ENCODE results near the gene STOML1. TPM values are rescaled to one million over a fixed set of nuclear protein-coding genes. Genes with fewer than 3 reads are reported as not detected.

STOML1 gene
- total and polyA plus RNA-seq, 2 experiments from 2014 or later, result 2.3 to 2.4 TPM

- TF ChIP-seq REST (IDR thresholded peaks at IDR 0.05; ENCODE audit: unreplicated experiment), result no peak
Measured at GRCh38 chr15:74040109-74040850, 48.2 kb upstream of the STOML1 start (continued).

GRCh38 chr15:74039656-74040010 lies 47.5 kb upstream of the STOML1 start:
- Histone ChIP-seq H3K4me1 (ENCODE audit: insufficient read depth) (peaks cover 14% of the 10 kb centered on the region), H4K20me1 (replicated peaks; ENCODE audit: insufficient read depth) (no peaks in the 10 kb centered on the region; the same call in 1 of the 2 replicates), H3K9me2 (ENCODE audit: insufficient read depth) (no peaks in the 10 kb centered on the region), H3K27ac (ENCODE audit: low read depth) (no peak overlapping the region), H3K4me3 (no peak overlapping the region), H3F3A (replicated peaks; ENCODE audit: low read depth) (no peaks in the 10 kb centered on the region), H3K79me2 (replicated peaks; ENCODE audit: insufficient read depth) (no peaks in the 10 kb centered on the region), H3K27me3 (ENCODE audit: insufficient read depth) (no peaks in the 10 kb centered on the region), H3K36me3 (ENCODE audit: insufficient read depth) (no peaks in the 10 kb centered on the region), H3K4me2 (no peak overlapping the region), H2AFZ (no peak overlapping the region)
- H3K27me3 Mint-ChIP-seq (ENCODE audit: insufficient read depth, low read depth, poor library complexity), result peaks cover 27% of the 10 kb centered on the region
- H3K27ac Mint-ChIP-seq, result no peak overlapping the region
- no peak overlapping the region for H3K4me3 Mint-ChIP-seq
- ATAC-seq (no peak), DNase-seq (ENCODE audit: low spot score) (no peak)
- H3K4me1 Mint-ChIP-seq, result peaks cover 37% of the 10 kb centered on the region
- H3K36me3 Mint-ChIP-seq (ENCODE audit: low read depth), result no peaks in the 10 kb centered on the region; the same call in 1 of the 3 replicates
- no peaks in the 10 kb centered on the region; the same call in 2 of the 3 replicates for H3K9me3 Mint-ChIP-seq
- TF ChIP-seq STAT1 (IDR thresholded peaks at IDR 0.05; ENCODE audit: unreplicated experiment), result no peak
- no peak for TF ChIP-seq EZH2 (IDR thresholded peaks at IDR 0.05; ENCODE audit: low read depth, unreplicated experiment)
- no peak for TF ChIP-seq NANOG (IDR thresholded peaks at IDR 0.05; ENCODE audit: borderline replicate concordance)
- TF ChIP-seq JUNB (IDR thresholded peaks at IDR 0.05; ENCODE audit: unreplicated experiment), result no peak
- no peak for TF ChIP-seq CTCF (conservative IDR thresholded peaks at IDR 0.05; ENCODE audit: low read depth in 2 of 2)
- no peak for TF ChIP-seq ETS1 (IDR thresholded peaks at IDR 0.05)
- no peak for TF ChIP-seq ZNF114 (CRISPR knock-in tag; IDR thresholded peaks at IDR 0.05)
- TF ChIP-seq REST (IDR thresholded peaks at IDR 0.05; ENCODE audit: unreplicated experiment), result no peak
